Umbilical cord (tissue), 2 donors: ENCODE results near the gene PRDM16. TPM values are rescaled to one million over a fixed set of nuclear protein-coding genes. Genes with fewer than 3 reads are reported as not detected.

Source experiments
- DNase-seq: peaks from one replicate; pipeline ENCODE4 v3.0.0-alpha.2; 2015; ENCODE audit warnings: low spot score
- total RNA-seq: library from RNA; depleted of rRNA; stranded (reverse); fragments of >200 nt; gene quantifications from one replicate; pipeline ENCODE4 v1.2.3, GENCODE V29; 2014; ENCODE audit warnings: low replicate concordance; ENCODE audit not compliant: insufficient read depth

The PRDM16 gene
- total RNA-seq, 1 donor from 2014 or later = 6.3 TPM

DNA sequence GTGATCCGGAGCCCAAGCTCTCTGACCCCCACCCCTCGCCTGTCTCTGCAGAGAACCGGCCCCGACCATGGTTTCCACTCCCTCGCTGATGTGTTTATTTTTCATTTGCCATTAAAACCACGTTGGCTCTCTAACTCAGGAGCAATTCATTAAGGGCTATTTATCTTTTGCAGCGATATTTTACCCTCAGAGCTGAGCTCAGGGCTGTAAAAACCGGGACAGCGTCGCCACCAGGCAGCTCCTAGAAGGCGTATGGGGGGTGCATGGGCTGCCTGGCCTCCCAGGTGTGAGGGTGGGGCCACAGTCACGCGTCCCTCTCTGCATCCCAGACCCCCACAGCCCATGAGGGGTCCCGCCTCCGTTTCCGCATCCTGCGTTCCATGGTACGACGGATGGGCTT is 71.4 kb downstream of the PRDM16 start:
- DNase-seq = no peak

DNA sequence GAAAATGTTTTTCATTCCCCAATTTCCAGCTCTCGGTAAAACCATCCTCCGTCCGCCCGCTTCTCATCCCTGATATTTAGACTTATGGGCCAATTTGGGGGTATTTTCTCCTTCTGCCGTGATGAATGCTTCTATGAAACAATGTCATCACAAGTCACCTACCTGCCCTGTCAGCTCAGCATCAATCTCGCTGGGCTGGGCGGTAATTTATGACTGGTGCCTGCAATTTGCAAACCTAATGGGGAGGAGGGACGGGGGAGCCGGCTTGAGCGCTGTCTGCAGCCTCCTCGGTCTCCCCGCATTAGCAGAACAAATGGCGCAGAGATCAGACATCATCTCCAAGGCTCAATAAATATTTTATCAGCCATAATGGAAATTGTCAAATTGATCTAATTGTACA is 72.1 kb downstream of the PRDM16 start:
- DNase-seq = no peak

DNA sequence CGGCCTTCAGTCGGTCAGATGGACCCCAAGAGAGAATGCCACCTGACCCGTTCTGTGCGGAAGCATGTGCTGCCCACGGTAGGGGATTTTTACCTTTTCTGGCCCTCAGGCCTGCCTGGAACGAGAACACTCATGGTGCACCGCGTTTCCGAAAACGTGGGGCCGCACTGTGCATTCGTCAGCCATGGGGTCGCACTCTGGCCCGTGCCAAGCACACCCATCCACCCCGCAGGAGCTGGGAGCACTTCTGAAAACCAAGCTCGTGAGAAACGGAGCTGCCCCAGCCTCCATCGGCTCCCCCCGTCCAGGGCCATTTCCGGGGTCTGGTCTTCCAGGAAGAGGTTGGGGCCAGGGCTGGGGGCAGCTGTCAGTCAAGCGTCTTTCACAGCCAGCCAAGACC is 72.8 kb downstream of the PRDM16 start:
- DNase-seq = no peak

DNA sequence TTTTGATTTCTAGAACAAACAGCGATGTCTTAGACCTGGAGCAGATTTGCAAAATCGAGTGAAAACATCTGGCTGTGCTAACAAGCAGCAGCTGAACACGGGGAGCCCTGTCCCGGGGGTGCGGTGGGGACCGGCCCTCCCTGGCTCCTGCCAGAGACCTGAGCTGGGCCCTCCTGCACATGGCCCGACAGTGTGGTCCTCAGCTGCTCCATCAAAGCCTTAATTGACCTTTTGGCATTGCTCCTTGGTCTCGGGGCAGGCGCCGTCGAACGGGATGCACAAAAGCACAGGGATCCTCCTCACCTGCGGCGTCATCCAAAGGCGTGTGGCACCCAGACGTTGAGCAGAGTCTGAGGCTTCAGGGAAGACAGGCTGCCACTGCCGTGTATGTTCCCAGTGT is 73.2 kb downstream of the PRDM16 start:
- DNase-seq = no peak

DNA sequence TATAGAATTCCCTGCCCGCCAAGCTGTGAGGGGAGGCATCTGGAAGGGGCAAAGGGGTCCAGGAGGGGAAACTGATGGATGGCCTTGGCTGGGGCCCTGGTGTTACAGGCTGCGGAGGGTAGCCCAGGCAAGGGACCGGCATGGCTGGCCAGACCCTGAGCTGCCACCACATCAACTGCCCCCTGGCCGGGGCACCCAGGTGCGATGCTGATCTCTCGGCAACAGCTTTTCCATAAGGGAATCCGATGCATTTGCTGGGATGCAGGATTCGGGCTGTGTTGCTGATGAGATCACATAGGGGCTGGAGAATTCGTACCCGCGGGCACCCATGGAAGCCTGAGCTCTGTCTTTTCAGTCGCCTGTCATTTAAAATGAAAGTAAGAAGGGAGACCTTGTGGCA is 73.7 kb downstream of the PRDM16 start:
- DNase-seq = no peak

DNA sequence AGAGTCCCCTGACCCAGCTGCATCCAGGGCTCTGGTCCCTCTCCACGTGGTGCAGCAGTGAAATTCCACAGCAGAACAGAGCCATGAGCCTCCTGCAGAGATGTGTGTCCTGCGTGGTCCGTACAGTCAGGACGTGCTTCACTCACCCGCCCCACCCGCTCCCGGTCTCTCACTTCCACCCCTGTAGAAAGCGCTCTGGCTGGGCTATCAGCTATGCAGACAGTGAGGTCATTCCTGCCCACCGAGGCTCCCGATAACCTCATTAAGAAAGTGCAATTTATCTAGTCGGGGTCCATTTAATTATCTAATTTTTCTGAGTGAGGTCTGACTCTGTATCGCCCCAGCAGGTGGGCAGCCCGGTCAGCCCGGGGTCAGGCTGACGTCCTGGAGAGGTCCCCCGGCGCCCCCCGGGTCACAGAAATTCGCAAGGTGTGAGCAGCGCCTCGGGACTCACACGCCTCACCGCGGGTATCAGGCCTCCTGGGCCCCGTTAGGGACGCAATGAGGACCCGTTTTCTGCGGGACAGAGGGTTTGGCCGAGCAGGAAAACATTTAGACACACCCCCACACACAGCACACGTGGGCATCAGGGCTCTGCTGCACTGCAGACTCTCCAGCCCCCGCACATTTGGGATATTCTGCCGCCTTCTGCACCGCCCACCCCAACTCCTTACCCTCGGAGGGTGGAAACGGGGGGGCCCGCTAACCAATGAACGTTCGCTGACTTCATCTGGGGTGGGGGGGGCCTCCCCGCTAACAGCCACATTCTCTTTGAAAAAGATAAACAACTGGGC is 76.7 kb downstream of the PRDM16 start:
- DNase-seq = no peak

DNA sequence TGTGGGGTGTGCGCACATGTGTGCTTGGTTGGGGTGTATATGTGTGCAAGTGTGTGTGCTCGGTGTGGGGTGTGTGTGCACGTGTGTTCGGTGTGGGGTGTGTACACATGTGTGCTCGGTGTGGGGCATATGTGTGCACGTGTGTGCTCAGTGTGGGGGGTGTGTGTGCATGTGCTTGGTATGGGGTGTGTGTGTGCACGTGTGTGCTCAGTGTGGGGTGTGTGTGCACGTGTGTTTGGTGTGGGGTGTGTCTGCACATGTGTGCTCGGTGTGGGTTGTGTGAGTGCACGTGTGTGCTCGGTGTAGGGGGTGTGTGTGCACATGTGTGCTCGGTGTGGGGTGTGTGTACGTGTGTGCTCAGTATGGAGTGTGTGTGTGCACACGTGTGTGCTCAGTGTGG is 77.5 kb downstream of the PRDM16 start:
- DNase-seq = no peak

DNA sequence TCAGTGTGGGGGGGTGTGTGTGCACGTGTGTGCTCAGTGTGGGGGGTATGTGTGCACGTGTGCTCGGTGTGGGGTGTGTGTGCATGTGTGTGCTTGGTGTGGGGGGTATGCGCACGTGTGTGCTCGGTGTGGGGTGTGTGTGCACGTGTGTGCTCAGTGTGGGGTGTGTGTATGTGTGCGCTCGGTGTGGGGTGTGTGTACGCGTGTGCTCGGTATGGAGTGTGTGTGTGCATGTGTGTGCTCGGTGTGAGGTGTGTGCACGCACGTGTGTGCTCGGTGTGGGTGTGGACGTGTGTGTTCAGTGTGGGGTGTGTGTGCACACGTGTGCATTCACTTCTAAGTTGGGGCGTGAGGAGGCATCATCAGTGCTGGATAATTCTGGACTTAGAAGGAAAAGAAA is 77.9 kb downstream of the PRDM16 start:
- DNase-seq = no peak

DNA sequence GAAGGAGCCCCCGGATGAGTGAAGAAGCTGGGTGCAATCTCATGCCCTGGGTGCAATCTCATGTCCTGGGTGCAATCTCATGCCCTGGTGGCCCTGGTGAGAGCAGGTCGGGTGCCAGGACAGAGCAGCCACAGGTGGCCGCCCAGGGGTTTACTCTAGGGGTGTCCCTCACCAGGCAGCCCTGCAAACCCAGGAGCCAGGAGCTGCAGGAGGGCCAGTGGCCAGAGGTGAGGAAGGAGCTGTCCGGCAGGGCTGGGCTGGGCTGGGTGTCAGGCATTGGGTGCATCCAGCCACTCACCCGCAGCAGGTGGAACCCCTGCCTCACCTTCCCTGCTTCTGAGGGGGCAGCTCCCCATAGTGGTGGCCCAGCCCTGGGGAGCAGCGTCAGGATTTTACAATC is 79.2 kb downstream of the PRDM16 start:
- no peak for DNase-seq

DNA sequence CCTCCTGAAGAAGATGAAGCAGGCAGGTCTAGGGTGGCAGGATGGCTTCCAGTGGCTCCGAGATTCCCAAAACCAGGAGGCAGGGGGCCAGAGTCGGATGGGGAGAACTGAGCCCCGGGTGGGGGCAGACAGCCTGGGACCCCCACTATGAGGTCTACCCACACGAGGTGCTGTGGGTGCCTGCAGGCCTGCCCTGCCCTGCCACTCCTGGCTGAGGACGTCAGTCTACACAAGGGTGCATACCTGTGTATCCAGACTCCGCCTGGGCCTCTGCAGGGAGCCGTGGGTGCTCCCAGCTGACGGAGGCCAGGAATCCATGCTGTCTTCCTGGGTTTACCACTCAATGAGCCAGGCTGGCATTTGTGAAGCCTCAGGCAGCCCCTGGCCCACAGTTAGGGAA is 80.3 kb downstream of the PRDM16 start:
- DNase-seq = no peak

DNA sequence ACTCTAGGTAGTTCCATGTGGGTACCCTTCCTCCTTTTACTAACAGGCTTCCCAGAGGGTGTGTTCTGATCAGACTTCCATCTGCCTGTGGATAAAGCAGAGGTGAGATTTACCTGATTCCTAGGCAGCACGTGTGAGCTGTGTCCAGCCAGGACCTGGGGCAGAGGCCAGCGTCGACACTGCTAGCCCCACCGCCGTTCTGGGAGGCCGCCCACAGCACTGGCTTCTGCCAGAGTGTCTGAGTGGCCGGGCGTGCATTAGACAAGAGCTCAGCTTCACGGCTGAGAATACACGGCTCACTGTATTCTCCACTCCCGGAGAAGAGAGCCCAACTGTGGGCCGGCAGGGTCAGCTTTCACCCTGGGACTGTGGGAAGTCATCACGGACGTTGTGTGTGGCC is 82.5 kb downstream of the PRDM16 start:
- DNase-seq = no peak

DNA sequence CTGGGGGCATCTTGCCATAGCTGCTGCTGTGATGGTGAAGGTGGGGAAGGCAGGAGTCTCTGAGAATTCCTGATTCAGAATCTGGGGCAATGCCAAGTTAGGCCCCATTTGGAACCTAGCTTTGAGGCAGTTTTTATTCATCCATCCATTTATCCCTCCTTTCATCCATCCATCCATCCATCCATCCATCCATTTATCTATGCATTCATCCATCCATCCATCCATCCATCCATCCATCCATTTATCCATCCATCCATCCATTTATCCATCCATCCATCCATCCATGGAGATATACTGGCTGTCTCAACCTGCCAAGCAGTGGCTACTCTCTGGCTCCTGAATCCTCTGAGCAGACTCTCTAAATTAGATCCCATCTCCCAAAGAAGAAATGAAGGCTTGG is 83.1 kb downstream of the PRDM16 start:
- DNase-seq = no peak

DNA sequence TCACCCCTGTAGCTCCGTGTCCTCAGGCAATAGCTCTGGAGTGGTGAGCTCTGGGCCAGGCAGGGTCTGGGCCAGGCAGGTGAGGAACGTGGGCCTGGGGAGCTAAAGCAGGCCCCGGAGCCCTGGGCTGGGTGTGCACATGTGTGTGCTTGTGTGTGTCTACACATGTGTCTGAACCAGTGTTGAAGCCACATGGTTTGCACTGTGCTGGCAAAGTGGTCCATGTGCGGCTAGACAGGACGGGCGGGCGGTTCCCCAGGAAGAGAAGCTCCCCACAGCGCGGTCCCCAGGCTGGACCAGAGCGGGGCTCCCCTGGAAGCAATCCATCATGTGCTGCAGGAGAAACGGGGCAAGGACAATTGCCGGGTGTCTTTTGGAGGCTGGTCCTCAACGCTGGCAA is 84.2 kb downstream of the PRDM16 start:
- no peak for DNase-seq

DNA sequence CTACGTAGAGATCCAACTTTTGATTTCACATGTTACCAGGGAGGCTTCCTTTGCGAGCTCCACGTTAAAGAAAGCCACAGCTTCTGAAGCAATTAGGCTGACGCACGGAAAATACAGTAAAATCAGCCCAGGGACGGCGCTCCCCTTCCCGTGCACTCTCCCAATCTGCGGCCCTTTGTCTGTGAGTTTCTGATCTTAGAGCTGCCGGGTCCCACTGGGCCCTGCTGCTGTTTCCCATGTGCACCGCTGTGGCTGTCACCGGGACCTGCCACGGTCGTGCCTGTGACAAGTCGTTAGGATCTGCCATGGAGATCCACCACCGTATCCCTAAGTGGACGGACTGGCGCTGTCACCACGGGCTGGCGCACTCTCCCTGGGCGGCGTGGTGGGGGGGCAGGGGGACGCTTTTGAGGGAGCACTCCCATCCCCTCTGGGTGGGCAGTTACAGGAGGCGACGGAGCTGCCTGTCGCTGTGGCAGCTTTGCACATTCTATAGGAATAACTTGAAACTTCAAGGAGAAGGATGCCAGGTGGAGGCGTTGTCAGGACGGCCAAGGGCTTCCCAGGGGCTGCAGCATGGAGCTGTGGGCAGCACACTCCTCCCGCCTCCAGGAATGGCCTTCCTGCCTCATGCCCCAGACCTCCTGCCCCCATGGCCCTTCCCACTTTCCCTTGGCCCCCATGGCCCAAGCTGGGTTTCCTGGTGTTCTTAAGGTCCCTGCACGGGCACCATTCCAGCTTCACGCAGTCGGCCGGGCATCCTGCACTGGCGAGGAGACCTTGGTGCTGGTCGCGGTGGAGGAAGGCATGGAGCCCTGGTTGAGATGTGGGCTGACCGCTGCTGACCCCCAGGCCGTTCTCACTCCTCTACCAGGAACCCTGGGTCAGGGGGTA is 85.1 kb downstream of the PRDM16 start:
- no peak for DNase-seq

DNA sequence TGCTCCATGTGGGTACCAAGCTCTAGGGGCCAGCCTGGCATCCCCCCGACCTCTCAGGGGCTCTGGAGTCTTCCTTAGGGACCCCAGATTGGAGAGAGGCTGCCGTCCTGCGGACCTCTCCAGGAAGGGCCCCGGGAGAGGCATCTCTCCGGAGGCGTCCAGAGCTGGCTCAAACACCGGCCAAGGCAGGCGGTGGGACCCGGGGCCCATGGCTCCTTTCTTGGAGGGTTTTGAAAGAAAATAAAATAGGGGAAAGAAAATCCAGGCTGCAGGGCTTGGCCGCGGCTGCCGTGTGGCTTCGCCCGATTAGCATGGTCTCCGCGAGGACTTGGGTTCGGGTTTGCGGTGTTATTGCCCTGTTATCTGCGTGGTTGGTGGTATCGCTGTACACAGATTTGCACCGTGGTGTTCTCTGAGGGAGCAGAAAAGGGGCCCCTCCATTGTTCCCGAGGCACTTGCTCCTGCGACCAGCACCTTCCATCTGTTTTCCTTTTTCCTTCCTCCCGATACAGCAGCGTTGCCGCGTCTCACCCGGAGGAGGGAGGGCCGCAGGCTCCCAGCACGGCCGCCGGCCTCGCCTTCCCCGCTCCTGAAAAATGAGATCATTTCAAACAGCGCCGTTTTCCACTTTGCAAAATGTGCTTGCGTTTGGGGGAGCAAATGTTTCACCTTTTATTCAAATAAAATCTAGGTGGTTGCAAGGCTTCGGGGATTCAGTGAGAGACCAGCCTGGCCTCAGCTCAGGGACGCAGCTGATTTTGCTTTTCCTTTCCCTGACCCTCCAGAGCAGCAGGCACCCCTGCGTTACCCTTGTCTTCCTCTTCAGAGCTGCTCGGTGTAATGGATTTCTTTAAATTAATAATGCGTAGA is 86.3 kb downstream of the PRDM16 start:
- peak; percentile 27 for DNase-seq

DNA sequence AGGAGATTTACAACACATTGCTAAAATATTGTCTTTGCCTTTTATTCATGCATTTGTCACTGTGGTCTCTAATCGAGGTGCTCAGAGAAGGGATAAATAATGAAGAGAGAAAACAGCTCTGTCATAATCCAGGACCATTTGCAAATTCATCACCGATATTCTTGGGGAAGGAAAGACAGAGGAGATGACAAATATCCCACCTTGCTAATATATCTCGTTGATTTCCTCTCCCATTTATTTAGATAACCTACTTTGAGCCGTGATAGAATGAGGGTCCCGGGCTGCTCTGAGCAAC is 86.9 kb downstream of the PRDM16 start:
- DNase-seq = no peak

DNA sequence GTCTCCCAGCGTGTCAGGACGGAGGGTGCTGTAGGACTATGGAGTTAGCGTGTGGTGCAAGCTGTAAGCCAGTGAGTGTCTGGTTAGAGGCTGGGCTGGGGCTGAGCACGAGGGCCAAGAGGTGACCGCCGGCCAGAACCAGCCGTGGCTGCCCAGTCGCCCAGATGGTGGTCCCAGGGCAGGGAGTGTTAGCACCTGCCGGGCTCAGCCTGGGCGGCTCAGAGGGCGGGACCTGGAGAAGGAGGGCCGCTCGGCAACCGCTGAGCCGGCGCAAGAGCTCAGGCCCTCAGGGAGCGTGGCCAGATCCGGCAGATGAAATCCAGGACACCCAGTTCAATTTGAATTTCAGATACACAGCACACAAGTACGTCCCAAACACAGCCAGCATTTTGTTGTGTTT is 87.9 kb downstream of the PRDM16 start:
- no peak for DNase-seq

DNA sequence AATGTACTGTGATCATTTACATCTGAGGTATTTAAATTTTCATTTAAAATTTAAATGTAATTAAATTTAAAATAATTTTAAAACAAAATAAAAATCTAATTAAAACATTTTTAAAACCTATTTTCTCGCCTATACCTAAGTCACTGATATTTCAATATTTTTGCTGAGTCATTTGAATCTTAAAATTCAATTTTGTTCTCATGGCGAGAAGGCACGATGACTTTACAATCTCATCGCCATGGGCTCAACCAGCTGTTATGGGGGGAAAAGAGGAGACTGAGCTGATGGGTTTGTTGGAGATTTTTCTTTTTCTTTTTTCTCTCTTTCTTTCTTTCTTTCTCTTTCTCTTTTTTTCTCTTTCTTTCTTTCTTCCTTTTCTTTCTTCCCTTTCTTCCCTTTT is 89.3 kb downstream of the PRDM16 start:
- no peak for DNase-seq

DNA sequence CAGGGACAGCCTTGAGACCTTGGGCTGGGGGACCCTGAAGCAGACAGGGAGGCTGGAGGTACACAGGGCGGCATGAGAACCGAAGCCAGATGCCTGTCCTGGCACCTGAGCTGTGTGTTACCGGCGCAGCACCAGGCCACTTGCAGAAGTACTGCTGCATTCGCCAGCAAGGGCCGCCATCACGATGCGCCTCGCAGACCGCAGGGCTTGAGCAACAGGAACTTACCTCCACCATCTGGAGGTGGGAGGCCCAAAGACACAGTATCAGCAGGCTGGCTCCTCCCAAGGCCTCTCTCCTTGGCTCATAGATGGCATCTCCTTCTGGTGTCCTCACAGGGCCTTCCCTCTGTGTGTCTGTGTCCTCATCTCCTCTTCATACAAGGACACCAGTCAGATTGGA is 90.1 kb downstream of the PRDM16 start:
- no peak for DNase-seq

DNA sequence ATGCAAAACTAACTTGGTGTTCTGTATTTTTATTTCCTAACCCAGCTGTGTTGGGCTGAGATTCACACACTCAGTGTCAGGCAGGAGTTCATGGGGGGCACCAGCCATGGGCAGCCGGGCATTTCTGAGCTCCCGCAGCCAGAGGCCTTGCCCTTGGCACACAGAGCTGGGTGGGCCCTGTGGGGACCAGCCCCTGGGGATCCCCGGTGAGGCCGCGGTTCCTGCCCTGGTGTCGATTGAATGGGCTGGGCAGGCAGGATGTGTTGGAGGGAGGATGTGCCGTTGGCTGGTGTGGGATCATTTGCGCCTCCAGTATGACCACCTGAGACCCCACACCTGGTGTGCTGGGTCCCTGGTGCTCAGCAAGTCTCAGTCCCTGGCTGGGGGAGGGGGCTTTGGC is 91.0 kb downstream of the PRDM16 start:
- no peak for DNase-seq

DNA sequence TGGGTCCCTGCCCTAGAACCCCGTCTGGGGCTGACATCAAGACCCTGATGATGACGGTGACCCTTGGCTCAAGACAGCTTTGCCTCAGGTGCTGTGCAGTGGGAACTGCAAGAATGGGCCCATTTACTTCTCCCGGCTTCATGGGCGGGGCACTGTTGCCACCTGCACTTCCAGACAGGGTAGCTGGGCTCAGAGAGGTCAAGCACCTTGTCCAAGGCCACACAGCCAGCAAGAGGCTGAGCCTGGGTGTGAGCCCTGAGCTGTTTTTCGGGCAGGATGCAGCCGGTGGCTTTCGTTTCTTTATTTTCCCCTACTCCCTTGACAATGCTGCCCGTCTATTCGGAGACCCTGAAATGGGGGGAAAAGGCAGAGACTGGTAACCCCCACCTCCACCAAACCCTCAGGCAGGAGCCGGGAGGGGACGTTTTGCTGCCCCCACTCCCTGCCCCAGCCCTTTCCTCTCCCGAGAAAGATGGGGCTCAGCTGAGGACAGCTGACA is 91.7 kb downstream of the PRDM16 start:
- no peak for DNase-seq

DNA sequence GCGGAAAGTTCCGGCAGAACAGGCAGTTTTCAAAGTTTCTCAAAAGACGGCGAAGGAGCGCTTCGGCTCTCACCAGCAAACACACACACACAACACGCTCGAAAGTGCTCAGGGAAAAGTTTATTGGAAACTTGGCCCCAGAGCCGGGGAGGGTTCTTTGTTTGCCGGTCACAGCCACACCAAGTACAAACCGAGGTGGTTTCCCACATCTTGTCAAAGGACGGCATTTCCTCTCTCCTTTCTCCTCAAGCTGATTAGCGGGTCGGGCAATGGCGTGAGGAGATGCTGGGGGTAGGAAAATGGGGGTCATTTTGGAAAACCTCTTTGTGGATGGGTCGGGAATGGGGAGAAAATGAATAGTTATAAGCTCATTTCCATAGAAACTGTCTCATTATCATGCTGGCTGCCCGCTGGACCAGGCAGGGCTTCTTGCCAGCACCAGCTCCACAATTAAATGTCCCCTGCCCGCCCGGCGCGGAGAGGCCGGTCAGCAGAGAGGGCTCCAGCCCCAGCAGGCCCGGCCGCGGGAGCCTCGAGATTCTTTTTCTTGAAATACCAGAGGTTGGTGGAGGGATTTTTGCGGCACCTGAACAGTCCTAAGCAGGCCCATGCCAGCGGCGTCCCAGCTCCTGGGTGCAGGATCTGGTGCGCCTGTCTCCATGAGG is 92.3 kb downstream of the PRDM16 start:
- DNase-seq = no peak
